ENCODE measurements around the gene RTTN. TPM values are rescaled to one million over a fixed set of nuclear protein-coding genes. Genes with fewer than 3 reads are reported as not detected.

Gene RTTN
- total and polyA plus RNA-seq, 10 of the 15 experiments (the other 5 are each of a cell fraction or from before 2014, with no cell fraction given), result 9.4 to 36.6 (median 15.7) TPM

DNA sequence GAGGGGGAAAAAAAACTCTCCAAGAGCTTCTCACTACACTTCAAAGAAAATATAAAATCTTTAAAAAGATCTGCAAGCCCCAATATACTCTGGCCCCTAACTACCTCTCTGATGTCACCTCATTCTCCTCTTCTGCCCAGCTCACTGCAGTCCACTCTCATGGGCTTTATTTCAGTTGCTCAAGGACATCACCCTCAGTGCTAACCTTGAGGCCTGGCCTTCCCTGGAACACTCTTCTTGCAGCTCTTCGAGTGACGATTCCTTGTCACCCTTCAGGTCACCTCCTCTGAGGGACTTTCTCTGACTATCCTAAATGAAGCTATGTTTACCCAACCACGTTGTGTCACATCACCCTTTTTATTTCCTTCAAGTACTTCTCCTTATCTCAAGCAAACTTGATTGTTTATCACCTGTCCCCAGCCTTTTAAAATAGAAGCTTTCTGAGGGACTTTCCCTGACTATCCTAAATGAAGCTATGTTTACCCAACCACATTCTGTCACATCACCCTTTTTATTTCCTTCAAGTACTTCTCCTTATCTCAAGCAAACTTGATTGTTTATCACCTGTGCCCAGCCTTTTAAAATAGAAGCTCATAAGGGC is 10.4 kb downstream of the RTTN start:
- CTCF ChIA-PET, result interaction anchor here (0.6 to 8.6 kb wide), 45 partner anchors 8 to 1211 kb away, joined by 3 to 154 read pairs (median 5); no protein-coding TSS in a partner anchor
- Histone ChIP-seq H3K9me3 (replicated peaks; ENCODE audit: control insufficient read depth, insufficient read depth, low read length) (no peaks in the 10 kb centered on the region; the same call in 2 of the 3 replicates), H4K20me1 (ENCODE audit: control insufficient read depth, insufficient read depth) (no peaks in the 10 kb centered on the region), H3K27me3 (replicated peaks in 1 of 2; ENCODE audit: control insufficient read depth in 2 of 2, insufficient read depth in 2 of 2, low read length in 1 of 2) (no peaks in the 10 kb centered on the region), H2AFZ (ENCODE audit: control insufficient read depth, low read depth, low read length) (peak overlapping the region; percentile 33), H3K79me2 (ENCODE audit: control insufficient read depth, insufficient read depth, low read length) (peaks cover 9% of the 10 kb centered on the region), H3K4me1 (ENCODE audit: control insufficient read depth, insufficient read depth, low read length) (peaks cover 30% of the 10 kb centered on the region), H3K4me3 (0 out of 2 replicates have a peak overlapping the region, but pooled peaks have one; percentile 13), H3K27ac (ENCODE audit: control insufficient read depth, insufficient read depth) (peak overlapping the region; percentile 95), H3K9ac (ENCODE audit: control insufficient read depth, insufficient read depth, low read length) (peak overlapping the region; percentile 59; the same call in 1 of the 2 replicates), H3K4me2 (ENCODE audit: control insufficient read depth, insufficient read depth) (peak overlapping the region; percentile 75), H3K36me3 (ENCODE audit: control insufficient read depth in 2 of 2, insufficient read depth in 2 of 2, low read length in 1 of 2) (peaks cover 0 to 17% of the 10 kb centered on the region in 2 experiments; a peak in 3 of 4 replicates)
- RAD21 ChIA-PET (ENCODE audit: unreplicated experiment), result interaction anchor here (0.5 to 2.7 kb wide), 27 partner anchors 11 to 1327 kb away, joined by 3 to 35 read pairs (median 3); partner anchors contain the start of gene RTTN
- in situ Hi-C loops (cut with MboI) (loop anchor here (5.0 kb wide), 1 partner anchor 237 kb away; no protein-coding TSS in a partner anchor), intact Hi-C loops (cut with micrococcal nuclease; ENCODE audit: unreplicated experiment) (loop anchor here (5.0 kb wide), 1 partner anchor 257 kb away; no protein-coding TSS in a partner anchor)
- 2% methylated on average over 3 of the region's 3 CpGs for WGBS (ENCODE audit: insufficient coverage, insufficient replicate concordance, low lambda C conversion rate, missing lambda C conversion rate)
- peak; percentile 96 for FAIRE-seq
- peak; percentile 62 for DNase-seq (ENCODE audit: low read depth, low spot score)
- no TSS peak for BruUV-seq (replicated peaks)
- peak; percentile 71 for ATAC-seq
- TF ChIP-seq MEF2B (IDR thresholded peaks at IDR 0.05; ENCODE audit: partially characterized antibody, poor library complexity, severe bottlenecking), result no peak
- peak; percentile 37; the same call in 1 of the 2 replicates for TF ChIP-seq CREB1 (IDR thresholded peaks at IDR 0.05; ENCODE audit: low read depth)
- TF ChIP-seq MEF2A (IDR thresholded peaks at IDR 0.05; ENCODE audit: insufficient read depth, low read depth, low read length), result peak; percentile 39; the same call in 1 of the 2 replicates
- TF ChIP-seq RAD51 (IDR thresholded peaks at IDR 0.05), result peak; percentile 36; the same call in 1 of the 2 replicates
- TF ChIP-seq CREM (IDR thresholded peaks at IDR 0.05; ENCODE audit: low read depth), result peak; percentile 37; the same call in 1 of the 2 replicates
- TF ChIP-seq ZNF622 (IDR thresholded peaks at IDR 0.05), result peak; percentile 33; the same call in 1 of the 2 replicates
- TF ChIP-seq MYC (IDR thresholded peaks at IDR 0.05; ENCODE audit: insufficient read depth, insufficient read length, insufficient replicate concordance, low read length, severe bottlenecking), result no peak
- 0 out of 2 replicates have a peak, but pooled peaks have one; percentile 1 for TF ChIP-seq CBX5 (IDR thresholded peaks at IDR 0.05; ENCODE audit: low read depth)
- no peak for TF ChIP-seq POU2F2 (IDR thresholded peaks at IDR 0.05; ENCODE audit: borderline replicate concordance, low read depth, low read length)
- TF ChIP-seq ATF7 (IDR thresholded peaks at IDR 0.05; ENCODE audit: low read depth), result peak; percentile 44; the same call in 1 of the 2 replicates
- peak; percentile 60; the same call in 1 of the 2 replicates for TF ChIP-seq RUNX3 (IDR thresholded peaks at IDR 0.05; ENCODE audit: low read length)
- peak; percentile 83 for TF ChIP-seq PKNOX1 (IDR thresholded peaks at IDR 0.05)
- TF ChIP-seq NFIC (IDR thresholded peaks at IDR 0.05; ENCODE audit: low read depth, low read length), result 0 out of 2 replicates have a peak, but pooled peaks have one; percentile 28
- no peak for TF ChIP-seq USF2 (IDR thresholded peaks at IDR 0.05; ENCODE audit: borderline replicate concordance, low read depth, low read length)
- TF ChIP-seq BHLHE40 (IDR thresholded peaks at IDR 0.05; ENCODE audit: borderline replicate concordance in 1 of 2, low read depth in 2 of 2, low read length in 1 of 2), result 0 out of 4 replicates have a peak, but pooled peaks of 1 of the 2 experiments have one; percentile 16
- 0 out of 2 replicates have a peak, but pooled peaks have one; percentile 37 for TF ChIP-seq POLR2A (IDR thresholded peaks at IDR 0.05; ENCODE audit: low read depth, low read length)
- TF ChIP-seq DPF2 (IDR thresholded peaks at IDR 0.05), result no peak
- no peak for TF ChIP-seq EGR1 (IDR thresholded peaks at IDR 0.05; ENCODE audit: borderline replicate concordance in 1 of 2, low read depth in 2 of 2, low read length in 2 of 2)
- TF ChIP-seq FOXM1 (IDR thresholded peaks at IDR 0.05; ENCODE audit: low read depth, low read length), result peak; percentile 81
- peak; percentile 68; the same call in 1 of the 2 replicates for TF ChIP-seq RELB (IDR thresholded peaks at IDR 0.05; ENCODE audit: low read depth)
- SMC1A ChIA-PET (ENCODE audit: uncharacterized antibody, unreplicated experiment), result interaction anchor here (0.6 to 4.2 kb wide), 26 partner anchors 10 to 297 kb away, joined by 3 to 61 read pairs (median 4); partner anchors contain the start of gene RTTN
- POLR2A ChIA-PET, result interaction anchor here (1.0 to 2.4 kb wide), 3 partner anchors 10 to 25 kb away, joined by 3 to 9 read pairs (median 4); partner anchors contain the start of gene RTTN
